ENCODE data around the gene ZNF8.
"Not testable (repeated sequence)": the region's sequence is repeated elsewhere in the genome, so short reads cannot be mapped to it uniquely, and the experiment has no call there.

The ZNF8 gene

DNA sequence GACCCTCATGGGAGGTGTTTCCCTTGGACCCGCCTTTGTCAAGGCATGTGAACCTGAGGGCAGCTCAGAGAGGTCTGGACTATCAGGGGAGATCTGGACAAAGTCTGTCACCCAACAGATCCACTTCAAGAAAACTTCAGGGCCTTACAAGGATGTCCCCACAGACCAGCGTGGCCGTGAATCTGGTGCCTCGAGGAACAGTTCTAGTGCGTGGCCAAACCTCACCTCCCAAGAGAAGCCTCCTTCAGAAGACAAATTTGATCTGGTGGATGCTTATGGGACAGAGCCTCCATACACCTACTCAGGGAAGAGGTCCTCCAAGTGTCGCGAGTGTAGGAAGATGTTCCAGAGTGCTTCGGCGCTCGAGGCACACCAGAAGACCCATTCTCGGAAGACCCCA lies 59.6 kb downstream of the ZNF8 start:
- Mint-ChIP-seq H3K27ac (no peak overlapping the region), H3K27me3 (no peaks in the 10 kb centered on the region), H3K4me3 (no peak overlapping the region), H3K4me1 (ENCODE audit: low read depth) (peaks cover 6% of the 10 kb centered on the region), H3K36me3 (peaks cover 12% of the 10 kb centered on the region), H3K9me3 (ENCODE audit: low read depth) (no peaks in the 10 kb centered on the region)

DNA sequence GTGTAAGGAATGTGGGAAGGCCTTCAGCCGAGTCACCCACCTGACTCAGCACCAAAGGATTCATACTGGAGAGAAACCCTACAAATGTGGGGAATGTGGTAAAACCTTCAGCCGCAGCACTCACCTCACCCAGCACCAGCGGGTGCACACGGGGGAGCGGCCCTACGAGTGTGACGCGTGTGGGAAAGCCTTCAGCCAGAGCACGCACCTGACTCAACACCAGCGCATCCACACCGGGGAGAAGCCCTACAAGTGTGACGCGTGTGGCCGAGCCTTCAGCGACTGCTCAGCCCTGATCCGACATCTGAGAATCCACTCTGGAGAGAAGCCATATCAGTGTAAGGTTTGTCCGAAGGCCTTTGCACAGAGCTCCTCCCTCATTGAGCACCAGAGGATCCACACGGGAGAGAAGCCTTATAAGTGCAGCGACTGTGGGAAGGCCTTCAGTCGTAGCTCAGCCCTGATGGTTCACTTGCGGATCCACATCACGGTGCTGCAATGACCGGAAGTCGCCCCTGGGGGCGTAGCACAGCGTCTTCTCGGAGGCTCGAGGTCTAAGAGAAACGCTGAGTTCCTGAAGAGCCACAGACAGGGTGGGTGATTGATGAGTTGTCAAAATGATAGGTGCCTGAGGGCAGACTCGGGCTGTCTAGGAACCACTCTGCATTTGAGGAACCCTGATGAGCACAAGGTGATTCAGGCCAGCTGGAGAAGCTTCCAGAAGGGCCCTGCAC lies 60.2 kb downstream of the ZNF8 start:
- Mint-ChIP-seq H3K4me1 (ENCODE audit: low read depth) (peaks cover 6% of the 10 kb centered on the region), H3K27ac (no peak overlapping the region), H3K4me3 (no peak overlapping the region), H3K27me3 (no peaks in the 10 kb centered on the region), H3K9me3 (ENCODE audit: low read depth) (no peaks in the 10 kb centered on the region), H3K36me3 (peaks cover 12% of the 10 kb centered on the region)

- Mint-ChIP-seq H3K4me3 (peak overlapping the region; percentile 87), H3K27ac (peak overlapping the region; percentile 61), H3K4me1 (ENCODE audit: low read depth) (peaks cover 30% of the 10 kb centered on the region), H3K36me3 (peaks cover 7% of the 10 kb centered on the region), H3K9me3 (ENCODE audit: low read depth) (no peaks in the 10 kb centered on the region), H3K27me3 (no peaks in the 10 kb centered on the region)
Observed at GRCh38 chr19:58345558-58345957, 66.8 kb downstream of the ZNF8 start.

- peaks cover 32% of the 10 kb centered on the region for H3K4me1 Mint-ChIP-seq (ENCODE audit: low read depth)
- H3K4me3 Mint-ChIP-seq = peak overlapping the region; percentile 96
- peaks cover 4% of the 10 kb centered on the region for H3K36me3 Mint-ChIP-seq
- peak overlapping the region; percentile 88 for H3K27ac Mint-ChIP-seq
- no peaks in the 10 kb centered on the region for H3K27me3 Mint-ChIP-seq
- no peaks in the 10 kb centered on the region for H3K9me3 Mint-ChIP-seq (ENCODE audit: low read depth)
Observed at GRCh38 chr19:58346961-58347929, 68.5 kb downstream of the ZNF8 start.

DNA sequence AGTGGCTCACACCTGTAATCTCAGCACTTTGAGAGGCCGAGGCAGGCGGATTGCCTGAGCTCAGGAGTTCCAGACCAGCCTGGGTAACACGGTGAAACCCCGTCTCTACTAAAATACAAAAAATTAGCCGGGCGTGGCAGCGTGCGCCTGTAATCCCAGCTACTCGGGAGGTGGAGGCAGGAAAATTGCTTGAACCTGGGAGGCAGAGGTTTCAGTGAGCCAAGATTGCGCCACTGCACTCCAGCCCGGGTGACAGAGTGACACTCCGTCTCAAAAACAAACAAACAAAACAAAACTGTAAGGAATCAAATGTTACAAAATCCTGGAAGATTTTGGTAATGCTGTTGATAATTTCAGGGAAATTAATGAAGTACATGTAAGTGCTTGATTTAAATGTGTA lies 69.3 kb downstream of the ZNF8 start:
- not testable (repeated sequence) for H3K27me3 Mint-ChIP-seq; H3K27ac Mint-ChIP-seq; H3K36me3 Mint-ChIP-seq; H3K9me3 Mint-ChIP-seq (ENCODE audit: low read depth)
- H3K4me3 Mint-ChIP-seq = peak overlapping the region; percentile 96
- peaks cover 32% of the 10 kb centered on the region for H3K4me1 Mint-ChIP-seq (ENCODE audit: low read depth)

- Mint-ChIP-seq H3K27ac (no peak overlapping the region), H3K27me3 (no peaks in the 10 kb centered on the region), H3K4me3 (peak overlapping the region; percentile 51), H3K9me3 (ENCODE audit: low read depth) (no peaks in the 10 kb centered on the region), H3K36me3 (peaks cover 4% of the 10 kb centered on the region), H3K4me1 (ENCODE audit: low read depth) (peaks cover 32% of the 10 kb centered on the region)
Observed at GRCh38 chr19:58349590-58349989, 70.8 kb downstream of the ZNF8 start.

GRCh38 chr19:58350001-58350861 lies 71.5 kb downstream of the ZNF8 start:
- Mint-ChIP-seq H3K4me3 (no peak overlapping the region), H3K27me3 (no peaks in the 10 kb centered on the region), H3K36me3 (peaks cover 4% of the 10 kb centered on the region), H3K27ac (no peak overlapping the region), H3K9me3 (ENCODE audit: low read depth) (no peaks in the 10 kb centered on the region), H3K4me1 (ENCODE audit: low read depth) (peaks cover 33% of the 10 kb centered on the region)

DNA sequence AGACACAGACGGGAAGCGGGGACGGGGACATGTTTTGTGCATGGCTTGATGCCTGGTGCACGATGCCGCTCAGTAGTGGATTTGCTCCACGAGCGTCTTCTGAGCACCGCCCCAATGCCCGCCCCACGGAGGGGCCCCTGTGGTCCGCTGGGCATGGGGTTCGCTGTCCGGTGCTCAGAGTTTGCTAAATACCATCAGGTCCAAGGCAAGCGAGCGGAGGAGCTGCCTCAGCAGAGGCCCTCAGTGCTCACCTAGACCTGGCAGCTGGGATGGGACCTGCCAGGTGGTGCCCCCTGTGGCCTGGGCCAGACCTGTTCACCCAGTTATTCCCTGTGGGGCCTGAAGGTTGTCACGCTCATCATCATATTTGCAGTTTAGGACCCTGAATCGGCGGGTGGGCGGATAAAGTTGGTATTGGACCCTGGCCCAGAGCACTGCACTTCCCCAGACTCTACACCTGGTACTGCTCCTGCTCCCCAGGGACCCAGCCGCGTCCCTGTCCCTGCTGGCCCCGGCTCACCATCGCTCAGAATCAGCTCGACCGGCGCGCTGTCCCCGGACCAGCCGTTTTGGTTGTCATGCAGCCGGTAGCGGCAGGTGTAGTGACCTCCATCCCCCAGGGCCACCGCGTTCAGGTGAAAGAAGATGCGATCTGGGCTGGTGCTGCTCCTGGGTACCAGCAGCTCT lies 72.3 kb downstream of the ZNF8 start:
- Mint-ChIP-seq H3K4me1 (ENCODE audit: low read depth) (peaks cover 33% of the 10 kb centered on the region), H3K27ac (no peak overlapping the region), H3K9me3 (ENCODE audit: low read depth) (no peaks in the 10 kb centered on the region), H3K27me3 (no peaks in the 10 kb centered on the region), H3K4me3 (no peak overlapping the region), H3K36me3 (peaks cover 4% of the 10 kb centered on the region)

DNA sequence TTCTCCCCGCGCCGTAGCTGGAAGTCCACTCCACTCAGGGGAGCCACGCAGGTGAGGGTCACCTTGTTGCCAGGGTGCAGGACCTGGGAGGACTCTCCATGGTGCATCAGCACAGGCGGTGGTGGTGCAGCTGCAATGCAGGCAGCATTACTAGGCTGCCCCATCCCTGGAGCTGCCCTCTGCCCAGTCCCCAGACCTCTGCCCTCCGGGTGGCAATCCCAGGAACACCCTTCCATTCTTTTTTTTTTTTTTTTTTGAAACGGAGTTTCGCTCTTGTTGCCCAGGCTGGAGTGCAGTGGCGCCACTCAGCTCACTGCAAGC lies 72.8 kb downstream of the ZNF8 start:
- no peak overlapping the region for H3K4me3 Mint-ChIP-seq
- H3K27me3 Mint-ChIP-seq = no peaks in the 10 kb centered on the region

GRCh38 chr19:58351990-58352755 lies 73.4 kb downstream of the ZNF8 start:
- H3K4me1 Mint-ChIP-seq (ENCODE audit: low read depth) = peaks cover 30% of the 10 kb centered on the region
- H3K27ac Mint-ChIP-seq = no peak overlapping the region
- no peak overlapping the region for H3K4me3 Mint-ChIP-seq
- H3K36me3 Mint-ChIP-seq = peaks cover 4% of the 10 kb centered on the region
- H3K9me3 Mint-ChIP-seq (ENCODE audit: low read depth) = no peaks in the 10 kb centered on the region
- H3K27me3 Mint-ChIP-seq = no peaks in the 10 kb centered on the region

More for the DNA sequence above, 72.8 kb downstream of the ZNF8 start:
- H3K4me1 Mint-ChIP-seq (ENCODE audit: low read depth) = peaks cover 33% of the 10 kb centered on the region
- H3K27ac Mint-ChIP-seq = no peak overlapping the region
- H3K36me3 Mint-ChIP-seq = peaks cover 4% of the 10 kb centered on the region
- no peaks in the 10 kb centered on the region for H3K9me3 Mint-ChIP-seq (ENCODE audit: low read depth)

Measured in activated naive CD8-positive, alpha-beta T cell (primary cell).